ENCODE measurements around the gene SCRT2. TPM values are rescaled to one million over a fixed set of nuclear protein-coding genes. Genes with fewer than 3 reads are reported as not detected.

SCRT2 gene
- total RNA-seq, 1 donor from 2014 or later = not detected

GRCh38 chr20:701401-702129 is 26.0 kb upstream of the SCRT2 start:
- H3K4me3 ChIP-seq (ENCODE audit: low read depth, low read length) = no peak overlapping the region

DNA sequence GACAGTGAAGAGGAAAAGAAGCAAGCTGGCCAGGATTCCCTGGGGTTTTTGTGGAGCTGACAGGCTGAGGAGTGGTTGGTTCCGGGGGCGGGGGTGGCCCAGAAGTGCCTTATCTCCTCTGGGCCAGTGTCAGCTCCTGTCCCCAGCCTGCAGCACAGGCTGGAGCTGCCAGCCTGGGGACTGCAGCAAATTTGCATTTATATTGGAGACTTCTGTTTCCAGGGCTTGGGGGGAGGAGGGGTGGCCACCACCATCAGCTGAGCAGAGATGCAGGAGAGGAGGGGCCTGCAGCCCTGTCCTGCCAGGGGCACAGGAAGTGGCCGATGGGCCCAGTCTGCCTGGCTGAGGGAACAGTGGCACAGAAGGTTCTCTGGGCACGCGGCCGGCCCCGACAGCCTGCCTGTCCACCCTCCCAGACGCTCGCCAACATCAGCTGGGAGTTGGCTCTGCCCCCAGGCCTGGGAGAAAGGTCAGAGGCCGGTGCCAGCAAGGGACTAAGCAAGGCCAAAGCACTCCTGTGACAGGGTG is 24.3 kb upstream of the SCRT2 start:
- H3K4me3 ChIP-seq (ENCODE audit: low read depth, low read length) = no peak overlapping the region
- no peak for DNase-seq (ENCODE audit: low read depth)
- TF ChIP-seq, protein P1, sequence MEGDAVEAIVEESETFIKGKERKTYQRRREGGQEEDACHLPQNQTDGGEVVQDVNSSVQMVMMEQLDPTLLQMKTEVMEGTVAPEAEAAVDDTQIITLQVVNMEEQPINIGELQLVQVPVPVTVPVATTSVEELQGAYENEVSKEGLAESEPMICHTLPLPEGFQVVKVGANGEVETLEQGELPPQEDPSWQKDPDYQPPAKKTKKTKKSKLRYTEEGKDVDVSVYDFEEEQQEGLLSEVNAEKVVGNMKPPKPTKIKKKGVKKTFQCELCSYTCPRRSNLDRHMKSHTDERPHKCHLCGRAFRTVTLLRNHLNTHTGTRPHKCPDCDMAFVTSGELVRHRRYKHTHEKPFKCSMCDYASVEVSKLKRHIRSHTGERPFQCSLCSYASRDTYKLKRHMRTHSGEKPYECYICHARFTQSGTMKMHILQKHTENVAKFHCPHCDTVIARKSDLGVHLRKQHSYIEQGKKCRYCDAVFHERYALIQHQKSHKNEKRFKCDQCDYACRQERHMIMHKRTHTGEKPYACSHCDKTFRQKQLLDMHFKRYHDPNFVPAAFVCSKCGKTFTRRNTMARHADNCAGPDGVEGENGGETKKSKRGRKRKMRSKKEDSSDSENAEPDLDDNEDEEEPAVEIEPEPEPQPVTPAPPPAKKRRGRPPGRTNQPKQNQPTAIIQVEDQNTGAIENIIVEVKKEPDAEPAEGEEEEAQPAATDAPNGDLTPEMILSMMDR (conservative IDR thresholded peaks at IDR 0.05; ENCODE audit: low read depth, low read length) = no peak

More at GRCh38 chr20:701401-702129, 26.0 kb upstream of the SCRT2 start:
- DNase-seq (ENCODE audit: low read depth) = no peak
- TF ChIP-seq, protein P1 (conservative IDR thresholded peaks at IDR 0.05; ENCODE audit: low read depth, low read length) = no peak

- DNase-seq (ENCODE audit: low read depth) = no peak
- TF ChIP-seq, protein P1 (conservative IDR thresholded peaks at IDR 0.05; ENCODE audit: low read depth, low read length) = no peak
- no peak overlapping the region for H3K4me3 ChIP-seq (ENCODE audit: low read depth, low read length)
These were observed 23.7 kb upstream of the SCRT2 start for GRCh38 chr20:699342-699741.

- TF ChIP-seq, protein P1 (conservative IDR thresholded peaks at IDR 0.05; ENCODE audit: low read depth, low read length) = no peak
- no peak overlapping the region for H3K4me3 ChIP-seq (ENCODE audit: low read depth, low read length)
- DNase-seq (ENCODE audit: low read depth) = no peak
These were observed 22.7 kb upstream of the SCRT2 start for GRCh38 chr20:698276-698675.

DNA sequence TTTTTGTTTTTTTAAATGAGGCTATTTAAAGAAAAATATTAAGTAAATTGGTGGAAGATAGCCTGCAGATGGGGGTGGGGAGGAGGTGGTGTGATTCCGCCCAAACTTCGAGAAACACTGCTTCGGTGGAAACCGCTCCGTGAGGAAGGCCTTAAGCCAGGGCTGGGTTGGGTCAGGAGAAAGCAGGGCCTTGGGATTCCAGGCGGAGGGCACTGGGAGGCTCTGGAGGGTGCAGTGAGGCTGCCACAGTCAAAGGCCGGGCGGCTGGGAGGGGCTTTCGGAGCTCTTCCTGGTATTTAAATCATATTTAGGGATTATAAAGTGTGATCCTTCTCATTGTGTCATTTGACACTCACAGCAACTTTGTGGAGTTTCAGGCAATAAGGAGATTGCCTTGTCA is 22.2 kb upstream of the SCRT2 start:
- TF ChIP-seq, protein P1 (conservative IDR thresholded peaks at IDR 0.05; ENCODE audit: low read depth, low read length) = no peak

GRCh38 chr20:695165-695866 is 19.7 kb upstream of the SCRT2 start:
- TF ChIP-seq, protein P1 (conservative IDR thresholded peaks at IDR 0.05; ENCODE audit: low read depth, low read length) = no peak
- H3K4me3 ChIP-seq (ENCODE audit: low read depth, low read length) = no peak overlapping the region
- no peak for DNase-seq (ENCODE audit: low read depth)

More for the DNA sequence above, 22.2 kb upstream of the SCRT2 start:
- DNase-seq (ENCODE audit: low read depth) = no peak
- no peak overlapping the region for H3K4me3 ChIP-seq (ENCODE audit: low read depth, low read length)
